ENCODE measurements around the gene ADK. TPM values are rescaled to one million over a fixed set of nuclear protein-coding genes. Genes with fewer than 3 reads are reported as not detected.

Gene ADK
- total and polyA plus RNA-seq, 2 experiments from 2014 or later = 39.9 to 53.0 TPM

DNA sequence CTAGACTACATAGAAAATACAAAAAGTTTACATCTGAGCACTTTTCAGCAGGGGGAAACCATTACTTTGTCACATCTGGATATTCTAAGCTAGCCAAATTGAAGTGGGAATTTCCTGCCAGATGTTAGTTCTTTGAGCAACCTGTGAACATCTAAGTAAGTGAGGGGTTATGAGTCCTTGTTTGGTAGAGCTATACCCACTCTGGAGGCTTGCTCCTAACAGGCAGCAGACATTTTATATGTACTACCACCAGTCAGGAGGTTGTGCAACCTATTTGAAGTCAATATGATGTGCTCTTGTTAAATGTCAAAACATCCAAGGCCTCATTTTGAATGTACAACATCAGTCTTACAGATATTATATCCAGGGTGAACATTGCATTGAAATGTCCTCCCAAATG, 532.0 kb downstream of the ADK start:
- no peaks in the 10 kb centered on the region for H3K4me1 ChIP-seq (ENCODE audit: insufficient read depth)
- Mint-ChIP-seq H3K9me3 (no peaks in the 10 kb centered on the region; the same call in 2 of the 3 replicates), H3K4me3 (no peak overlapping the region), H3K36me3 (ENCODE audit: low read depth) (no peaks in the 10 kb centered on the region; the same call in 2 of the 3 replicates), H3K27me3 (ENCODE audit: insufficient read depth, low read depth, poor library complexity) (peaks cover 6% of the 10 kb centered on the region), H3K27ac (no peak overlapping the region), H3K4me1 (no peaks in the 10 kb centered on the region)
- no peak overlapping the region for H3K4me3 ChIP-seq
- H4K20me1 ChIP-seq (replicated peaks; ENCODE audit: insufficient read depth) = no peaks in the 10 kb centered on the region
- H3K79me2 ChIP-seq (replicated peaks; ENCODE audit: insufficient read depth) = no peaks in the 10 kb centered on the region
- no peak for TF ChIP-seq JUNB (IDR thresholded peaks at IDR 0.05; ENCODE audit: unreplicated experiment)
- TF ChIP-seq ZNF331 (CRISPR knock-in tag; IDR thresholded peaks at IDR 0.05; ENCODE audit: low read depth) = no peak
- no peak for TF ChIP-seq CREB1 (CRISPR knock-in tag; IDR thresholded peaks at IDR 0.05; ENCODE audit: low read depth)
- no peak for TF ChIP-seq ZNF114 (CRISPR knock-in tag; IDR thresholded peaks at IDR 0.05)
- TF ChIP-seq, protein P1, sequence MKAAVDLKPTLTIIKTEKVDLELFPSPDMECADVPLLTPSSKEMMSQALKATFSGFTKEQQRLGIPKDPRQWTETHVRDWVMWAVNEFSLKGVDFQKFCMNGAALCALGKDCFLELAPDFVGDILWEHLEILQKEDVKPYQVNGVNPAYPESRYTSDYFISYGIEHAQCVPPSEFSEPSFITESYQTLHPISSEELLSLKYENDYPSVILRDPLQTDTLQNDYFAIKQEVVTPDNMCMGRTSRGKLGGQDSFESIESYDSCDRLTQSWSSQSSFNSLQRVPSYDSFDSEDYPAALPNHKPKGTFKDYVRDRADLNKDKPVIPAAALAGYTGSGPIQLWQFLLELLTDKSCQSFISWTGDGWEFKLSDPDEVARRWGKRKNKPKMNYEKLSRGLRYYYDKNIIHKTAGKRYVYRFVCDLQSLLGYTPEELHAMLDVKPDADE (IDR thresholded peaks at IDR 0.05) = no peak
- TF ChIP-seq, protein P2, sequence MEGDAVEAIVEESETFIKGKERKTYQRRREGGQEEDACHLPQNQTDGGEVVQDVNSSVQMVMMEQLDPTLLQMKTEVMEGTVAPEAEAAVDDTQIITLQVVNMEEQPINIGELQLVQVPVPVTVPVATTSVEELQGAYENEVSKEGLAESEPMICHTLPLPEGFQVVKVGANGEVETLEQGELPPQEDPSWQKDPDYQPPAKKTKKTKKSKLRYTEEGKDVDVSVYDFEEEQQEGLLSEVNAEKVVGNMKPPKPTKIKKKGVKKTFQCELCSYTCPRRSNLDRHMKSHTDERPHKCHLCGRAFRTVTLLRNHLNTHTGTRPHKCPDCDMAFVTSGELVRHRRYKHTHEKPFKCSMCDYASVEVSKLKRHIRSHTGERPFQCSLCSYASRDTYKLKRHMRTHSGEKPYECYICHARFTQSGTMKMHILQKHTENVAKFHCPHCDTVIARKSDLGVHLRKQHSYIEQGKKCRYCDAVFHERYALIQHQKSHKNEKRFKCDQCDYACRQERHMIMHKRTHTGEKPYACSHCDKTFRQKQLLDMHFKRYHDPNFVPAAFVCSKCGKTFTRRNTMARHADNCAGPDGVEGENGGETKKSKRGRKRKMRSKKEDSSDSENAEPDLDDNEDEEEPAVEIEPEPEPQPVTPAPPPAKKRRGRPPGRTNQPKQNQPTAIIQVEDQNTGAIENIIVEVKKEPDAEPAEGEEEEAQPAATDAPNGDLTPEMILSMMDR (conservative IDR thresholded peaks at IDR 0.05; ENCODE audit: low read depth in 2 of 2) = no peak
- no peak for TF ChIP-seq EZH2phosphoT487 (IDR thresholded peaks at IDR 0.05; ENCODE audit: unreplicated experiment)
- TF ChIP-seq, protein P3, sequence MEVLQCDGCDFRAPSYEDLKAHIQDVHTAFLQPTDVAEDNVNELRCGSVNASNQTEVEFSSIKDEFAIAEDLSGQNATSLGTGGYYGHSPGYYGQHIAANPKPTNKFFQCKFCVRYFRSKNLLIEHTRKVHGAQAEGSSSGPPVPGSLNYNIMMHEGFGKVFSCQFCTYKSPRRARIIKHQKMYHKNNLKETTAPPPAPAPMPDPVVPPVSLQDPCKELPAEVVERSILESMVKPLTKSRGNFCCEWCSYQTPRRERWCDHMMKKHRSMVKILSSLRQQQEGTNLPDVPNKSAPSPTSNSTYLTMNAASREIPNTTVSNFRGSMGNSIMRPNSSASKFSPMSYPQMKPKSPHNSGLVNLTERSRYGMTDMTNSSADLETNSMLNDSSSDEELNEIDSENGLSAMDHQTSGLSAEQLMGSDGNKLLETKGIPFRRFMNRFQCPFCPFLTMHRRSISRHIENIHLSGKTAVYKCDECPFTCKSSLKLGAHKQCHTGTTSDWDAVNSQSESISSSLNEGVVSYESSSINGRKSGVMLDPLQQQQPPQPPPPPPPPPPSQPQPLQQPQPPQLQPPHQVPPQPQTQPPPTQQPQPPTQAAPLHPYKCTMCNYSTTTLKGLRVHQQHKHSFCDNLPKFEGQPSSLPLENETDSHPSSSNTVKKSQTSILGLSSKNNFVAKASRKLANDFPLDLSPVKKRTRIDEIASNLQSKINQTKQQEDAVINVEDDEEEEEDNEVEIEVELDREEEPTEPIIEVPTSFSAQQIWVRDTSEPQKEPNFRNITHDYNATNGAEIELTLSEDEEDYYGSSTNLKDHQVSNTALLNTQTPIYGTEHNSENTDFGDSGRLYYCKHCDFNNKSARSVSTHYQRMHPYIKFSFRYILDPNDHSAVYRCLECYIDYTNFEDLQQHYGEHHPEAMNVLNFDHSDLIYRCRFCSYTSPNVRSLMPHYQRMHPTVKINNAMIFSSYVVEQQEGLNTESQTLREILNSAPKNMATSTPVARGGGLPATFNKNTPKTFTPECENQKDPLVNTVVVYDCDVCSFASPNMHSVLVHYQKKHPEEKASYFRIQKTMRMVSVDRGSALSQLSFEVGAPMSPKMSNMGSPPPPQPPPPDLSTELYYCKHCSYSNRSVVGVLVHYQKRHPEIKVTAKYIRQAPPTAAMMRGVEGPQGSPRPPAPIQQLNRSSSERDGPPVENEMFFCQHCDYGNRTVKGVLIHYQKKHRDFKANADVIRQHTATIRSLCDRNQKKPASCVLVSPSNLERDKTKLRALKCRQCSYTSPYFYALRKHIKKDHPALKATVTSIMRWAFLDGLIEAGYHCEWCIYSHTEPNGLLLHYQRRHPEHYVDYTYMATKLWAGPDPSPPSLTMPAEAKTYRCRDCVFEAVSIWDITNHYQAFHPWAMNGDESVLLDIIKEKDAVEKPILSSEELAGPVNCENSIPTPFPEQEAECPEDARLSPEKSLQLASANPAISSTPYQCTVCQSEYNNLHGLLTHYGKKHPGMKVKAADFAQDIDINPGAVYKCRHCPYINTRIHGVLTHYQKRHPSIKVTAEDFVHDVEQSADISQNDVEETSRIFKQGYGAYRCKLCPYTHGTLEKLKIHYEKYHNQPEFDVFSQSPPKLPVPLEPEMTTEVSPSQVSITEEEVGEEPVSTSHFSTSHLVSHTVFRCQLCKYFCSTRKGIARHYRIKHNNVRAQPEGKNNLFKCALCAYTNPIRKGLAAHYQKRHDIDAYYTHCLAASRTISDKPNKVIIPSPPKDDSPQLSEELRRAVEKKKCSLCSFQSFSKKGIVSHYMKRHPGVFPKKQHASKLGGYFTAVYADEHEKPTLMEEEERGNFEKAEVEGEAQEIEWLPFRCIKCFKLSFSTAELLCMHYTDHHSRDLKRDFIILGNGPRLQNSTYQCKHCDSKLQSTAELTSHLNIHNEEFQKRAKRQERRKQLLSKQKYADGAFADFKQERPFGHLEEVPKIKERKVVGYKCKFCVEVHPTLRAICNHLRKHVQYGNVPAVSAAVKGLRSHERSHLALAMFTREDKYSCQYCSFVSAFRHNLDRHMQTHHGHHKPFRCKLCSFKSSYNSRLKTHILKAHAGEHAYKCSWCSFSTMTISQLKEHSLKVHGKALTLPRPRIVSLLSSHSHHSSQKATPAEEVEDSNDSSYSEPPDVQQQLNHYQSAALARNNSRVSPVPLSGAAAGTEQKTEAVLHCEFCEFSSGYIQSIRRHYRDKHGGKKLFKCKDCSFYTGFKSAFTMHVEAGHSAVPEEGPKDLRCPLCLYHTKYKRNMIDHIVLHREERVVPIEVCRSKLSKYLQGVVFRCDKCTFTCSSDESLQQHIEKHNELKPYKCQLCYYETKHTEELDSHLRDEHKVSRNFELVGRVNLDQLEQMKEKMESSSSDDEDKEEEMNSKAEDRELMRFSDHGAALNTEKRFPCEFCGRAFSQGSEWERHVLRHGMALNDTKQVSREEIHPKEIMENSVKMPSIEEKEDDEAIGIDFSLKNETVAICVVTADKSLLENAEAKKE (CRISPR knock-in tag; IDR thresholded peaks at IDR 0.05) = no peak
- no peak for TF ChIP-seq NANOG (IDR thresholded peaks at IDR 0.05; ENCODE audit: borderline replicate concordance)
- TF ChIP-seq POLR2AphosphoS5 (IDR thresholded peaks at IDR 0.05; ENCODE audit: low read depth) = no peak
- TF ChIP-seq EZH2 (IDR thresholded peaks at IDR 0.05; ENCODE audit: low read depth, unreplicated experiment) = no peak
- TF ChIP-seq, protein P4, sequence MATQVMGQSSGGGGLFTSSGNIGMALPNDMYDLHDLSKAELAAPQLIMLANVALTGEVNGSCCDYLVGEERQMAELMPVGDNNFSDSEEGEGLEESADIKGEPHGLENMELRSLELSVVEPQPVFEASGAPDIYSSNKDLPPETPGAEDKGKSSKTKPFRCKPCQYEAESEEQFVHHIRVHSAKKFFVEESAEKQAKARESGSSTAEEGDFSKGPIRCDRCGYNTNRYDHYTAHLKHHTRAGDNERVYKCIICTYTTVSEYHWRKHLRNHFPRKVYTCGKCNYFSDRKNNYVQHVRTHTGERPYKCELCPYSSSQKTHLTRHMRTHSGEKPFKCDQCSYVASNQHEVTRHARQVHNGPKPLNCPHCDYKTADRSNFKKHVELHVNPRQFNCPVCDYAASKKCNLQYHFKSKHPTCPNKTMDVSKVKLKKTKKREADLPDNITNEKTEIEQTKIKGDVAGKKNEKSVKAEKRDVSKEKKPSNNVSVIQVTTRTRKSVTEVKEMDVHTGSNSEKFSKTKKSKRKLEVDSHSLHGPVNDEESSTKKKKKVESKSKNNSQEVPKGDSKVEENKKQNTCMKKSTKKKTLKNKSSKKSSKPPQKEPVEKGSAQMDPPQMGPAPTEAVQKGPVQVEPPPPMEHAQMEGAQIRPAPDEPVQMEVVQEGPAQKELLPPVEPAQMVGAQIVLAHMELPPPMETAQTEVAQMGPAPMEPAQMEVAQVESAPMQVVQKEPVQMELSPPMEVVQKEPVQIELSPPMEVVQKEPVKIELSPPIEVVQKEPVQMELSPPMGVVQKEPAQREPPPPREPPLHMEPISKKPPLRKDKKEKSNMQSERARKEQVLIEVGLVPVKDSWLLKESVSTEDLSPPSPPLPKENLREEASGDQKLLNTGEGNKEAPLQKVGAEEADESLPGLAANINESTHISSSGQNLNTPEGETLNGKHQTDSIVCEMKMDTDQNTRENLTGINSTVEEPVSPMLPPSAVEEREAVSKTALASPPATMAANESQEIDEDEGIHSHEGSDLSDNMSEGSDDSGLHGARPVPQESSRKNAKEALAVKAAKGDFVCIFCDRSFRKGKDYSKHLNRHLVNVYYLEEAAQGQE (IDR thresholded peaks at IDR 0.05; ENCODE audit: unreplicated experiment) = no peak
- no peak for TF ChIP-seq STAT1 (IDR thresholded peaks at IDR 0.05; ENCODE audit: unreplicated experiment)
- no peaks in the 10 kb centered on the region for H3K27me3 ChIP-seq (ENCODE audit: insufficient read depth)
- H3K36me3 ChIP-seq (ENCODE audit: insufficient read depth) = no peaks in the 10 kb centered on the region
- ATAC-seq (no peak), DNase-seq (ENCODE audit: low spot score) (no peak)
- H3K27ac ChIP-seq (ENCODE audit: low read depth) = no peak overlapping the region
- H3F3A ChIP-seq (replicated peaks; ENCODE audit: low read depth) = no peaks in the 10 kb centered on the region
- no peaks in the 10 kb centered on the region for H3K9me2 ChIP-seq (ENCODE audit: insufficient read depth)
- no peak overlapping the region for H3K4me2 ChIP-seq
- H2AFZ ChIP-seq = no peak overlapping the region
